Measurements from ENCODE around the gene GRK3.

- TF ChIP-seq CTCF (conservative IDR thresholded peaks at IDR 0.05; ENCODE audit: low read depth, low read length) (no peak), EZH2 (IDR thresholded peaks at IDR 0.05; ENCODE audit: borderline replicate concordance, low read depth, low read length, poor library complexity, severe bottlenecking) (no peak)
Measured at GRCh38 chr22:25753252-25753651, 188.8 kb downstream of the GRK3 start.

Measured in A673 (cell line).